Inferior parietal cortex (tissue), 1 donor: ENCODE measurements around the gene GEMIN5.
"Not testable (repeated sequence)": the region's sequence is repeated elsewhere in the genome, so short reads cannot be mapped to it uniquely, and the experiment has no call there.

Source experiments
- DNase-seq: peaks from one replicate; pipeline ENCODE4 v3.0.0-alpha.2; 2016; ENCODE audit errors: extremely low spot score

The GEMIN5 gene

GRCh38 chr5:154940772-154941620 is 3.0 kb upstream of the GEMIN5 start, which contains the start of gene MRPL22:
Gene MRPL22 (plus strand): TSS chr5:154941073. CDS start chr5:154941111, 38 bp downstream.
- DNase-seq: peak; percentile 96

- no peak for DNase-seq
These were observed 2.4 kb upstream of the GEMIN5 start for GRCh38 chr5:154940375-154940771.

GRCh38 chr5:154939387-154939786 is 1.4 kb upstream of the GEMIN5 start:
- DNase-seq: not testable (repeated sequence)

- DNase-seq: no peak
These were observed 759 bp downstream of the GEMIN5 start for GRCh38 chr5:154937186-154937717.

- no peak for DNase-seq
These were observed 3.1 kb downstream of the GEMIN5 start for GRCh38 chr5:154934881-154935280.

GRCh38 chr5:154933537-154933936 is 4.5 kb downstream of the GEMIN5 start:
- DNase-seq: no peak

GRCh38 chr5:154923441-154924430 is 14.3 kb downstream of the GEMIN5 start:
- no peak for DNase-seq

- no peak for DNase-seq
These were observed 20.3 kb downstream of the GEMIN5 start for GRCh38 chr5:154917757-154918156.

GRCh38 chr5:154916874-154917273 is 21.1 kb downstream of the GEMIN5 start:
- no peak for DNase-seq

GRCh38 chr5:154905601-154906000 is 32.4 kb downstream of the GEMIN5 start:
- not testable (repeated sequence) for DNase-seq

- DNase-seq: no peak
These were observed 36.1 kb downstream of the GEMIN5 start for GRCh38 chr5:154901913-154902312.

GRCh38 chr5:154901276-154901675 is 36.7 kb downstream of the GEMIN5 start:
- DNase-seq: no peak

GRCh38 chr5:154900066-154900465 is 37.9 kb downstream of the GEMIN5 start:
- DNase-seq: no peak

GRCh38 chr5:154899151-154899816 is 38.7 kb downstream of the GEMIN5 start:
- DNase-seq: no peak

- DNase-seq: no peak
These were observed 39.8 kb downstream of the GEMIN5 start for GRCh38 chr5:154898210-154898609.

- no peak for DNase-seq
These were observed 41.3 kb downstream of the GEMIN5 start for GRCh38 chr5:154896562-154897165.

- DNase-seq: no peak
These were observed 42.1 kb downstream of the GEMIN5 start for GRCh38 chr5:154895606-154896561.

GRCh38 chr5:154893381-154893780 is 44.6 kb downstream of the GEMIN5 start:
- no peak for DNase-seq

- peak; percentile 25 for DNase-seq
These were observed 45.6 kb downstream of the GEMIN5 start for GRCh38 chr5:154892369-154892771.

GRCh38 chr5:154885439-154885838 is 52.6 kb downstream of the GEMIN5 start:
- no peak for DNase-seq
